HG03442 (cell line): ENCODE results near the gene STAC2.
"Not testable (repeated sequence)": the region's sequence is repeated elsewhere in the genome, so short reads cannot be mapped to it uniquely, and the experiment has no call there.

Experiments used
- ATAC-seq: cut with Tn5 transposase; IDR thresholded peaks from one replicate; pipeline ENCODE4 v1.9.1; 2021; ENCODE audit warnings: mild to moderate bottlenecking, moderate library complexity; ENCODE audit not compliant: unreplicated experiment

STAC2 gene

GRCh38 chr17:39193346-39193745 is 32.4 kb downstream of the STAC2 start:
- no peak for ATAC-seq

- ATAC-seq: no peak
Measured at GRCh38 chr17:39192901-39193300, 32.8 kb downstream of the STAC2 start.

DNA sequence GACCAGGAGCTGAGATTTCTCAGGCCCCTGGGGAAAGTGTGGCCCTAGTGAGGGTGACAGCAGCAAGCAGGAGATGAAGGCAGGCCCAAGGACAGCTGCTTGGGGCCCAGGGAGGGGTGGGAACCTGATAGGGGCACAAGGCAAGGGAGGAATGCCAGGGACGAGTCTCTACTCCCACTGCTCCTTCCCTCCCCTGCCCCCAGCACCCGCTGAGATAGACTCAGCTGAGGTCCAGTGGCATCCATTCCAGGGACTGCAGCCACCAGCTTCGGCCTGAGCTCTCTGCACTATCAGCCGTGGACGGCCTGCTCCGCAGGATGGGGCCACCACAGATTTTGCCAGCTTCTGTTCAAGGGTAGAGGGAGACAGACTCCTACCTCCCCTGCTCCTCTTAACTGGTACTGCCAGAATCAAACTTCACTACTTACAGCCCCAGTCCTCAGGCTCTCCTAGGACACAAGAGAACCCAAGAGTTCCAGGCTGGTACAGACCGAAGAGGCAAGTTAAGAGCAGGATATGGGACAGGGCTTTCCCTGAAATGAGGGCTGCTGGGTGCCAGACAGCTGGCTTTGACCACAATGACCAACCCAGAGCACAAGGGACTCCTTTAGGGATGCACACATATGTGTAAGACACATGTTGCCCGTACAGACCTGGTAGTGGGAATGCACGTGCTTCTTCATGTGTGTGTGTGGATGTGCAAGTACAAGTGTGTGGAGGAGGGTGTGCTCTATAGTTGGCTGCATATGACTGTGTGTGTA is 33.8 kb downstream of the STAC2 start:
- ATAC-seq: no peak

- ATAC-seq: no peak
Measured at GRCh38 chr17:39187152-39187830, 38.5 kb downstream of the STAC2 start.

DNA sequence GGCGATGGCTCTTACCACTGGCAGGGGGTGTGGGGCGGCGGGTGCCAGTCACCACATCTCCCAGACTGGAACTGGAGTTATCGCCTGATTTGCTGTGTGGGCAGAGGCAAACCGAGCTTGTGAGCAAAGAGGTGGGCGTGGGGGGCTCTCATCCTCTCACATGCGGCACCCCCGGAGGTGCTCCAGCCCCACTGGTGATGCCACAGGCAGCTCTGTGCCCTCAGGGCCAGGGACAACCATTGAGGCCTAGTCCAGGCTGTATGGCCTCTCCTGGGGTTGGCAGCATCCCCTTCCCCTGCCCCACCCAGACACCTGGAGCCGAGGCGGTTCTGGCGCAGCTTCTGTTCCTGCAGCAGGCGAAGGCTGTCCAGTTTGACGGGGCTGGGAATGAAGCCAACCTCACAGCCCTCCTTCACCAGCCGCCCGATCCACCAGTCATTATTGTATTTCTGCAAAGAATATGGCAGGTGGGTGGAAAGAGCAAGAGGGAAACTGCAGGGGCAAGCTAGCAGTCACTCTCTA is 39.2 kb downstream of the STAC2 start:
- no peak for ATAC-seq

DNA sequence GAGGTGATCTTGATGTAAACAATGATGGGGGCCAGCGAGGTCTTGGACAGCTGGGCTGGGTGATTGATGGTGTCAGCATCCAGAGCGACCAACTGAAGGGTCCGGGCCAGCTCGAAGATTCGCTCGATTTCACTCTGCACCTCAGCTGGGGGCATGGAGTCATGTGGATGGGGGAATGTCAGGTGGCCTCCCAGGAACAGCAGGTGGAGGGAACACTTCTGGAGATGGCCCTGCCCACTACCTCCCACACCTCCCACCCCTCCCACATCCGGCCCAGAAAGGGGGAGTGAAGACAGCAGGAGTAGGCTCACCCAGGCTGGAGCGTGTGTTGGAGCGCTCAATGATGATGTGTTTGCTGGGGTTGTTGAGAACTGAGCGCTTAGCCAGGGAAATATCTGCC is 42.0 kb downstream of the STAC2 start:
- ATAC-seq: no peak

GRCh38 chr17:39183045-39183444 is 42.7 kb downstream of the STAC2 start:
- ATAC-seq: no peak

DNA sequence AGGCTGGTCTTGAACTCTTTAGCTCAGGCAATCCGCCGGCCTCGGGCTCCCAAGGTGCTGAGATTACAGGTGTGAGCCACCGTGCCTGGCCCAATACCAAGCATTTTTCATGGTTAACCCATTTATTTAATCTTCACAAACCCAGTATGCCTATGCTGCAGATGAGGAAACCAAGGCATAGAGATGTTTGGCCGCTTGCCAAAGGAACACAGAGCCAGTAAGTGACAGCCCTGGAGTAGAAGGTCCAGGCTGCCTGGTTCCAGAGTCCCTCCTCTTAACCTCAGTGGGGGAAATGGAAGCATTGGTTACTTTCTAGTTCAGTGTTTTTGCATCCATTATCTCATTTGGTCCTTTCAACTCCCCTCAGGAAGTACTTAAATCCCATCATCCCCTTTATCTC is 44.4 kb downstream of the STAC2 start:
- ATAC-seq: no peak

DNA sequence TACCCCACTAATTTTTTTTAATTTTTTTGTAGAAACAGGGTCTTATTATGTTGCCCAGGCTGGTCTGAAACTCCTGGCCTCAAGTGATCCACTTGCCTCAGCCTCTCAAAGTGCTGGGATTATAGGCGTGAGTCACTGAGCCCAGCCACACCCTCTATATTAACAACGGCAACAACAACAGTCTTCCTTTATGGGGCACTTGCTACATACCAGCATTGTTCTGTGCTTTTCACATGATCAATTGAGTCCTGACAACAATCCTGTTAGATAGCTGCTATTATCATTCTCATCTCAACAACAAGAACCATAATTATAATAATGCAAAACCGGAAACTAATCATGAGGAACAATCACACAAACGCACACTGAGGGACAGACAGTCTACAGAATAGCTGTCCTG is 47.2 kb downstream of the STAC2 start:
- ATAC-seq: no peak

- ATAC-seq: no peak
Measured at GRCh38 chr17:39177256-39177655, 48.5 kb downstream of the STAC2 start.

GRCh38 chr17:39175695-39176093 is 50.1 kb downstream of the STAC2 start:
- no peak for ATAC-seq

- ATAC-seq: no peak
Measured at GRCh38 chr17:39174920-39175694, 50.6 kb downstream of the STAC2 start.

DNA sequence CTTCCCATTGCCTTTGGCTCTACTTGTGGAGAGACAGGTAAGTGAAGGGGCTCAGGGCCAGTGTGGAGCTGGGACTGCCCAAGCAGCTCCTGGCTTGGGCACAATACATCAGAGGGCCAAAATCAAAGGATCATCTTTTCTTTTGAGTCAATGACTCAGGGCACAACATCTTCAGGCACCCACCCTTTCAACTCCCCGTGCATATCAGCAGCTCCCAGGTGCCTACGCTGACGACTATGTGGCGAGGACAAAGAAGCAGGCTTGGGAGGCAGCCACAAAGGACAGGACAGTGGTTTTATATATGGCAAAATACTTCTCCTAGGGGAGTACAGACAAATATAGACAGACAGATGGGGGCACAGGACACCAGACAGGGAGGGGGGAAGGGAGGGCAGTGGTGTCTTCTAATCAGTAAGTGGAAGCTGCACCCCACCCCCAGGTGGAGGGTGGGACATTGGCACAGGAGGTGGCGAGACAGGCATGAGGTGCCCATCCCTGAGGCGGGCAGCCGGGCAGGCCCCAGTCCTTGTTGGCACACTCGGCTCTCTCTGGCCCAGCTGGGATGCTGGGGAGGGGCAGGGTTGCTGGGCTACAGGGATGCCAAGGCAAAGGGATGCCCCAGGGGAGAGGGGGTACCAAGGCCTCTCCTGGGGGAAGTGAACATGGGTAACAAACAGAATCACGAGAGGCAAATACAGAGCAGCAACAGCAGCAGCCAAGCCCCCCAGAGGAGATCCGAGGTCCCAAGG is 52.0 kb downstream of the STAC2 start:
- ATAC-seq: no peak

DNA sequence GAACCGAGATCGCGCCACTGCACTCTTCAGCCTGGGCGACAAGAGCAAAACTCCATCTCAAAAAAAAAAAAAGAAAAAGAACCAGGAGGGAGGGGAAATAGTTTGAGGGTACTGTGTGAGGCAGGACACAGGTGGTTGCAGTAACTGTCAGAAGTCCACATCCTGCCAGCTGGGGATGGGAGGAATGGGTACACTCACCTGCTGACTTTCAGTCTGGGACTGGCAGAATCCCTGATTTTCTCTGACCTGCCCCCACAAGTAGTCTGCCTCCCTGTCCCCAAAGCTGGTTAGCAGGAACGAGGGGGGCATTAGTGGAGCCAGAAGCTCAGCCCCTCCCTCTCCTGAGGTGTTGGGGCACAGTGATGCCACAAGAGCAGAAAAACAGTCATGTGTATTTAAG is 52.7 kb downstream of the STAC2 start:
- ATAC-seq: no peak

GRCh38 chr17:39171933-39172332 is 53.8 kb downstream of the STAC2 start:
- no peak for ATAC-seq

- ATAC-seq: no peak
Measured at GRCh38 chr17:39170558-39170957, 55.2 kb downstream of the STAC2 start.

DNA sequence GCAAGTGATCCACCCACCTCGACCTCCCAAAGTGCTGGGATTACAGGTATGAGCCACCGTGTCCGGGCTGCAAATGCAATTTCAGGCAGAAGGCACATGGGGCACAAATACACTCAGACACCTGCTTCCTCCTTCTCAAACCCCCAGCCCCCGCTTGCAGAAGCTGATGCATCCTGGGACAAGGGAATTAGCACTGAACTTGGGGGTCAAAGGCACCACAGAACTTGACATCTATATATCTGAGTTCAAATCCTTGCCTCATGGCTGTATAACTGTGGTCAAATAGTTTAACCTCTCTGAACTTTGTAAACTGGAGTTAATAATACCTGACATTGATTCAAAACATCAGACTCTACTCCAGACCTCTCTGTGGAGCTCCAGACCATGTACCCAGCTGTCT is 55.6 kb downstream of the STAC2 start:
- no peak for ATAC-seq

- no peak for ATAC-seq
Measured at GRCh38 chr17:39169518-39169917, 56.2 kb downstream of the STAC2 start.

GRCh38 chr17:39169101-39169500 is 56.6 kb downstream of the STAC2 start:
- no peak for ATAC-seq

GRCh38 chr17:39168503-39168902 is 57.2 kb downstream of the STAC2 start:
- not testable (repeated sequence) for ATAC-seq

DNA sequence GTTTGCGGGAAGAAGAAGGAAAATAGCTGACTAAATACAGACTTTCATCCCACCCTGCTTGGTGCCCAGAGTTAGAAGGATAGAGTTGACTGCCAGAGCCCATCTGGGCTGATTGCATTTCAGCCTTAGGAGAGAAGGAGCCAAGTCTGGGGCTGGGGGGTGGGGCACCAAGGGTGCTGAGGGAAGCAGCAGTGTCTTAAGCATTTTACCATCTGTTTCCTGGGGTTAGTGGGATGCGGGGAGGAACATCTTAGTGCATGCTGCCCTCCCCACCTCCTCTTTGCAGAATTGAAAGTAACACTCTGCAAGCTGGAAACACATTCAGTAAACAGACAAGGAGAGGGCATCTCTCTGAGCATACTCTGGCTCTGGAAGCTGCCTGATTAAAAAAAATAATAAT is 58.3 kb downstream of the STAC2 start:
- ATAC-seq: no peak
